Fibroblast of the aortic adventitia (primary cell): ENCODE measurements around the gene TNRC18. TPM values are rescaled to one million over a fixed set of nuclear protein-coding genes. Genes with fewer than 3 reads are reported as not detected.

Experiments
- DNase-seq: peaks from one replicate; pipeline ENCODE4 v3.0.0-alpha.2; 2010; ENCODE audit warnings: low read depth
- H3K4me3 ChIP-seq: 2 replicates; pipeline ENCODE4 v1.5.1; 2011; ENCODE audit warnings: low read depth, mild to moderate bottlenecking, control low read depth, low read length, moderate library complexity
- CTCF ChIP-seq: IDR thresholded peaks from 2 replicates; pipeline ENCODE4 v1.5.1; 2011; ENCODE audit warnings: mild to moderate bottlenecking, low read length, control low read depth, inconsistent platforms; ENCODE audit not compliant: insufficient read depth
- total RNA-seq: library from RNA; depleted of rRNA; stranded (reverse); fragments of >200 nt; gene quantifications from 2 replicates; pipeline ENCODE4 v1.2.3, GENCODE V29; 2012; ENCODE audit warnings: low replicate concordance

The TNRC18 gene
- total RNA-seq, 1 donor, result 57.8 TPM

- DNase-seq, result no peak
- no peak overlapping the region for H3K4me3 ChIP-seq
- no peak for TF ChIP-seq CTCF
Measured at GRCh38 chr7:5379546-5379945, 44.1 kb downstream of the TNRC18 start.

GRCh38 chr7:5377816-5378215 is 45.8 kb downstream of the TNRC18 start:
- no peak for DNase-seq
- no peak overlapping the region for H3K4me3 ChIP-seq
- TF ChIP-seq CTCF, result no peak

GRCh38 chr7:5377279-5377678 is 46.4 kb downstream of the TNRC18 start:
- no peak overlapping the region for H3K4me3 ChIP-seq
- TF ChIP-seq CTCF, result no peak
- no peak for DNase-seq

- no peak for TF ChIP-seq CTCF
Measured at GRCh38 chr7:5375925-5376324, 47.7 kb downstream of the TNRC18 start.

GRCh38 chr7:5374464-5374863 is 49.2 kb downstream of the TNRC18 start:
- TF ChIP-seq CTCF, result no peak
- DNase-seq, result no peak
- H3K4me3 ChIP-seq, result no peak overlapping the region

More at GRCh38 chr7:5375925-5376324, 47.7 kb downstream of the TNRC18 start:
- no peak overlapping the region for H3K4me3 ChIP-seq
- DNase-seq, result no peak

GRCh38 chr7:5373300-5373699 is 50.3 kb downstream of the TNRC18 start:
- DNase-seq, result no peak
- no peak overlapping the region for H3K4me3 ChIP-seq
- TF ChIP-seq CTCF, result no peak
